GM21717 (cell line): Measurements from ENCODE around the gene CEP72.
"Not testable (repeated sequence)": the region's sequence is repeated elsewhere in the genome, so short reads cannot be mapped to it uniquely, and the experiment has no call there.

Source experiments
- ATAC-seq: cut with Tn5 transposase; IDR thresholded peaks from one replicate; pipeline ENCODE4 v1.9.1; 2021; ENCODE audit warnings: mild to moderate bottlenecking, moderate library complexity; ENCODE audit not compliant: unreplicated experiment

The CEP72 gene

GRCh38 chr5:669111-669841, 57.1 kb downstream of the CEP72 start:
- no peak for ATAC-seq

- no peak for ATAC-seq
Measured at GRCh38 chr5:669842-670395, 57.8 kb downstream of the CEP72 start.

- no peak for ATAC-seq
Measured at GRCh38 chr5:670396-671270, 58.5 kb downstream of the CEP72 start.

GRCh38 chr5:671459-672328, 59.6 kb downstream of the CEP72 start:
- peak; percentile 51 for ATAC-seq

GRCh38 chr5:672329-673160, 60.4 kb downstream of the CEP72 start:
- no peak for ATAC-seq

- no peak for ATAC-seq
Measured at GRCh38 chr5:673161-673830, 61.2 kb downstream of the CEP72 start.

GRCh38 chr5:673831-674629, 61.9 kb downstream of the CEP72 start:
- no peak for ATAC-seq

- ATAC-seq = no peak
Measured at GRCh38 chr5:674630-675011, 62.5 kb downstream of the CEP72 start.

- ATAC-seq = no peak
Measured at GRCh38 chr5:675111-675870, 63.2 kb downstream of the CEP72 start.

- no peak for ATAC-seq
Measured at GRCh38 chr5:675871-676698, 63.9 kb downstream of the CEP72 start.

- no peak for ATAC-seq
Measured at GRCh38 chr5:676699-677076, 64.5 kb downstream of the CEP72 start.

- ATAC-seq = no peak
Measured at GRCh38 chr5:677131-678101, 65.3 kb downstream of the CEP72 start.

GRCh38 chr5:678521-678920, 66.4 kb downstream of the CEP72 start:
- ATAC-seq = not testable (repeated sequence)

GRCh38 chr5:679166-679895, 67.2 kb downstream of the CEP72 start:
- ATAC-seq = not testable (repeated sequence)

- ATAC-seq = not testable (repeated sequence)
Measured at GRCh38 chr5:680118-680795, 68.1 kb downstream of the CEP72 start.
